ENCODE measurements around the gene ZNF674. TPM values are rescaled to one million over a fixed set of nuclear protein-coding genes. Genes with fewer than 3 reads are reported as not detected.

The ZNF674 gene
- 14.3 TPM for total RNA-seq

DNA sequence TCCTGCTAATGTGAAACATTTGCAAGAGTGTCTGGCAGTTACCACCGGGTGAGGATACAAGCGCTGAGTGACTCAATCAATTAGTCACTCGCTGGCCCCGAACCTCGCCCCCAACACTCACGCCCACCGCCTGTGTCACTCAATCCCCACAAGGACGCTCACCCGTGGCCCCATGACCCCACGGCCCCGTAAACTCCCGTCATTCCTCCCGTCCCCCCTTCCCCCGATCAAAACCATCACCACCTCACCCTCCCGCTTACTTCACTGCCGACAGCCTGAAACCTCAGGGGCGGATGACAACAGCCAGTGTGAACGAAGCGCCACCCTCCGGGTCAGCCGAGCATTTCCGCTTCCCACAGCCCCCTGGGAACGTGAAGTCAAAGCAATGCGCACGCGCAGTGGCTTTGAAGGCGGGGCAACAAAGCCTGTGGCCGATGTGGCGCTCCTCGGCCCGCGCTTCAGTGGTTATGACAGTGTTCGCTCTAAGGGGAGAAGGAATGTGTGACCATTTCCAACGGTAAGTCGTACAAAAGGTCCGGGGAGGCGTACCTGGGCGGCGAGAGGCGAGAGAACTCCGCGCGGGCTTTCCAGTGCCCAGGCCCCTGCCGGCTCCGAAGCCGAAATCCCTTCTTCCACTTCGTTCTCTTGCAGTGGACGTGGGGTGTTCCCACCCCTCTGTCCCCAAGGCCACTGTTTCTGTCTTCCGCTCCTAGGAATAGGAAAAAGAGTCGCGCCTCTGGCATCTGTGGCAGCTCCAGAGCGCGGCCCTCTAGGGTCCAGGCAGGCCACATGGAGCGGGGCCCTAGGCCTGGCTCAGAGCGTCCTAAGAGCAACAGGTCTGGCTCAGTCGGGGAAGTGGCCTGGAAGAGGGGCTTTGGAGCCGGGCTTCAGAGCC, at the start of gene ZNF674:
Gene ZNF674, minus strand, starts transcription at position 311 of the 895 bp plus-strand sequence. CDS start 3,334 bp downstream, outside the sequence.
- DNase-seq (ENCODE audit: low spot score in 2 of 2) (peak; percentile 56 to 71), FAIRE-seq (no peak)

DNA sequence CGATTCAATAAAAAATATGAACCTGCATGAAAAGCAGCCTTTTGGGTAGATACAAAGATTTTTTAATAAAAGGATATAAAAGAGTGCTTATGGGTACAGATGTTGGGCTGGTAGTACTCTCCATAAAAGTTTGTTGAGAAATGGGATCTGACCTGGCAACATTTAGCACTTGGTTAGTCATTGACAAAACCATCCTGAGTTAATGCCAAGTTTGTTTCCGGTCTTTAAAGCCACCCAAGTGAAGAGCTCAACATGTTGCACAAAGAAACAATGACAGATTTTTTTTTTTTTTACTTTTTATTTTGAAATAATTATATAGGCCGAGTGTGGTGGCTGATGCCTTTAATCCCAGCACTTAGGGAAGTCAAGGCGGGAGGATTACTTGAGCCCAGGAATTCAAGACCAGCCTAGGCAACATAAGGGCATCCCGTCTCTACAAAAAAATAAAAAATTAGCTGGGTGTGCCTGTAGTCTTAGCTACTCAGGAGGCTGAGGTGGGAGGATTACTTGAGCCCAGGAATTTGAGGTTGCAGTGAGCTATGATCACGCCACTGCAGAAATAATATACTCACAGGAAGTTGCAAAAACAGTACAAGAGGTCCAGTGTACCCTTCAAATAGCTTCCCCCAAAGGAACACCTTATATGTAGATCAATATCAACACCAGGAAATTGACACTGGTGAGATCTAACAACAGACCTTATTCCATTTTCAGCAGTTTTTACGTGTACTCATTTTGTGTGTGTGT, 44.9 kb upstream of the ZNF674 start:
- no peak for FAIRE-seq

DNA sequence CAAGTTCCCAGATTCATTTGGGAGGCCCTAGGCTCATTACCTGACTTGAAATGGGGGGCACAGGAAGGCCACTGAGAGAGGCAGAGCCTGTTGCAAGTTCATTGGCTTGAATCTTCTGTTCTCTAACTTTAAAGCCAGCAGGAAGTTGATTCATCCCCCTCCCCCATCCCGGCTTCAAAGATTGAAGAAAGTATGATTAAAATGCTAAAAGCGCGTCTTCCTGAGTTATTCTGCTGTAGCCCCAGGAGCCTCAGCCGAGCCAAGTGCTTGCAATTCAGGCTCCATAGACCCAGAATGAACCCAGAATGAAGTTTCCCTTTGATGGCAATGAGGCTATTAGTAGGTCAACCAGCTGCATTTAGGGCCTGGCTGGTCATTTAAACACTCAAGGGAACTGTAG, 43.0 kb upstream of the ZNF674 start:
- DNase-seq (ENCODE audit: low spot score in 2 of 2), result no peak
- no peak for FAIRE-seq

More for the DNA sequence above, 44.9 kb upstream of the ZNF674 start:
- no peak for DNase-seq (ENCODE audit: low spot score in 2 of 2)

DNA sequence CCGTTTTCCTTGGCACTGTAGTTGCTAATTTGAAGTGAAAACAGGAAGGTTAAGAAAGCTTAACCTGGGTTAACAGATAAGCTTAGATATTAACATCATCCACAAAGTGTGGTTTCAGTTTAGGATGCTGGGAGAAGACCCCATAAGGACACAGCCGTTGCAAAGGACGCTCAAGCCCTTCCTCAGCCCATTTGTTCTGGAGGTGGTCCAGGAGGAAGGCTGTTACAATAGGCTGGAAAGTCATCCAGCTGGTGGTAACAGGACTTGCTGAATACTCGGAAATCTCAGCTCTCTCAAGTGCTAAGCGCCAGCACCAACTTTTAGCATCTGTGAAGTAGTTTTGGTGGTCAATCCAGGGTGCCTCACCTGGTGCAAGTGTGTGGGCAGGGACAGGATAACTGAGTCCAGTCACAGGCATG, 42.5 kb upstream of the ZNF674 start:
- DNase-seq (ENCODE audit: low spot score in 2 of 2), result no peak
- no peak for FAIRE-seq

DNA sequence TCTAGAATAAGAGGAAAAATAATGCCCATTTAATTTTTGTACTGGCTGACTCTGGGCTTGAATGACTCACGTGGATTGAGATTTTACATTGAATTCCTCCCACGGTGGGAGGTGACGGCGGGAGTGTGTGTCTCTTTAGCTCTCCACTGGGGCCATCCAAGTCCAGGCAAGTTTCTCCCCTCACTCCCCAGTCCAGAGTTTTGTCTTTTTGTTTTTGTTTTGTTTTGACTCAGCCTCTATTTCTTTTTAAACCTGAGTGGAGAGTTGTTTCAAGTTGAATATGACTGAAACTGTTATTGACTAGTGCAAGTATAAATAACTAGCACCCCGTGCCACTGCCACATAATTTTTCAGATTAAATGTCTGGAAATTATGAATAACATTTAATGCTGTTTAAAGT, 41.9 kb upstream of the ZNF674 start:
- no peak for DNase-seq (ENCODE audit: low spot score in 2 of 2)
- FAIRE-seq, result no peak

DNA sequence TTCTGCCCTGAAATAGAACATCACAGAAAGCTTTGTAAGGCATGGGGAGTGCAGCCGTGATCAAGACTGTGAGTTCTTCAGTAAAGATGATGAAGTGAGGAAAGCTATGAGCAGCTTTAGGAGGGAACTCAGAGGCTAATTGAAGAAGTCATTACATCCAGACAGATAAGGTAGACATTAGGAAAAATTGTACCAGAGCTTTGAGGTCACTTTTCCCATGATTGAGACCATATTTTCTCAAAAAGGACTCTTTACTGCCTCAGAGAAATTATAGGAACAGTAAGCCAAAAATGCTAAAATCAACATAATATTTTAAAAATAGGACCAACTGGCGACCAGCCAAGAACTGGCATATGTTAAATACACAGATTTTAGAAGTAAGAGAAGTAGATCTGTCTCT, 39.5 kb upstream of the ZNF674 start:
- FAIRE-seq (no peak), DNase-seq (ENCODE audit: low spot score in 2 of 2) (no peak)

DNA sequence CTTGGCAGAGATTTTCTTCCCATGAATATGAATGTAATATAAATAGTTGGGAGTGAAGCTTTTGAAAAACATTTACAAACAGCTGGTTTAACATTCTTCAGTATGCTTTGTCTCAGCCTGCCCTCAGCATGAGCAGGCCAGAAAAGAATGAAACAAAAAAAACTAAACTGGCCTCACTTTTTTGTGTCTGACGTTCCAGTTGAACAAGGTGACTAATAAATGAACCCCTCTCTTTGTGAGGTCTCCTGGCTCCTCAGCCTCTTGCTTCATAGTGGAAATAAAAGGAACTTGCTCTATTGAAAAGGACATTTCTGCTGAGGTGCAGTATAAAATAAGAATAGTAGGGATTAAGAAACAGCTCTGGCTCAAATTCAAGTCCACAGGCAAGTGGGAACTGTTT, 37.7 kb upstream of the ZNF674 start:
- no peak for FAIRE-seq
- no peak for DNase-seq (ENCODE audit: low spot score in 2 of 2)

DNA sequence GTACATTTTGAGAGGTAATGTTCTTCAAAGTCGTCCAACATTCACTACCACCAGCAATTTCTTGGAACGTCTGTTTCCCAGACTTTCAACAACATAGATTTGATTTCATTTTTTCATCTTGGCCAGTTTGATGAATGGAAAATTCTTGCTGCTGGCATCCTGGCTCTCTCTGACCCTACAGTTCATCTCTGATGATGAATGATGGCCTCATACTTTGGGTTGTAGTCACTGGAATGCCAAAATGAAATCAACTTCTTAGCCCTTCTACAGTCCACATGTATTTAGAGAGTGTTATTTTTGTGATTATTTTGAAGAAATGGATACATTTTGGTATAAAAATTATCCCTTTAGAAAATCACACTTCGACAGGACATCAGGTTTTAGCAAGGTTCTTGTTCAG, 37.1 kb upstream of the ZNF674 start:
- no peak for FAIRE-seq

DNA sequence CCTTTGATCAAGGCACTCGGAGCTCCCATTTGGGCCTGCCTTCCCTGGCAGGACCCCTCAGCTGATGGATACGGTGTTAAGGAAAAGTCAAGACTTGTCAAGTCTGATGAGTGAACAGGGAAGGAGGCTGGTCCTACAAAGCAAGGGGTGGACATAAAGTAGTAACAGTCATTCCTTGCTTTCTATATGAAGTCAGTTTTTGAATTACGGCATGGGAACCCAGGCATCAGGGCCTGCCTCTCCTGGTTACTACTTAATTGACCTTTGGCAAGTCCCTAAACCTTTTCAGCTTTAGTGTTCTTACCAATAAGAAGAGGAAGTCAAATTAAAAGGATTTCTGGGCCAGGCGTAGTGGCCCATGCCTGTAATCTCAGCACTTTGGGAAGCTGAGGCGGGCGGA, 35.4 kb upstream of the ZNF674 start:
- FAIRE-seq, result no peak
- DNase-seq (ENCODE audit: low spot score in 2 of 2), result no peak

More for the DNA sequence above, 37.1 kb upstream of the ZNF674 start:
- no peak for DNase-seq (ENCODE audit: low spot score in 2 of 2)

DNA sequence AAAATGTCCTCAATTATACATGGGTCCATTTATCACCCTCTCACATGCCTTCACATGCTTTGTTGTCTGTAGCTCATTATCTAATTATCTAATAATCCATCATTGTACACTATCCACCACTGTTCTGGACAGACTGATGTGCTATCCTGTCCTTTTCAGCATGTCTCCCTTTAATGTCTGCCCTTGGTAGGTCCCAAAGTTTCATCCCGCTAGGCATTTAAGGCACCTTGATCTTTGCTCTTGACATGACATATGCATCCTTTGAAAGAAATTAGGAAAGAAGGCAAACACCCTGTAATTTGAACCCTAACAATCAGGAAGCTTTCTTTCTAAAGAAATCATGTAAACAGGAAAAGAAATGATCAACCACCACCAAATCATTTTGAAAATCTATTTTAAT, 34.0 kb upstream of the ZNF674 start:
- DNase-seq (ENCODE audit: low spot score in 2 of 2), result no peak
- FAIRE-seq, result no peak

DNA sequence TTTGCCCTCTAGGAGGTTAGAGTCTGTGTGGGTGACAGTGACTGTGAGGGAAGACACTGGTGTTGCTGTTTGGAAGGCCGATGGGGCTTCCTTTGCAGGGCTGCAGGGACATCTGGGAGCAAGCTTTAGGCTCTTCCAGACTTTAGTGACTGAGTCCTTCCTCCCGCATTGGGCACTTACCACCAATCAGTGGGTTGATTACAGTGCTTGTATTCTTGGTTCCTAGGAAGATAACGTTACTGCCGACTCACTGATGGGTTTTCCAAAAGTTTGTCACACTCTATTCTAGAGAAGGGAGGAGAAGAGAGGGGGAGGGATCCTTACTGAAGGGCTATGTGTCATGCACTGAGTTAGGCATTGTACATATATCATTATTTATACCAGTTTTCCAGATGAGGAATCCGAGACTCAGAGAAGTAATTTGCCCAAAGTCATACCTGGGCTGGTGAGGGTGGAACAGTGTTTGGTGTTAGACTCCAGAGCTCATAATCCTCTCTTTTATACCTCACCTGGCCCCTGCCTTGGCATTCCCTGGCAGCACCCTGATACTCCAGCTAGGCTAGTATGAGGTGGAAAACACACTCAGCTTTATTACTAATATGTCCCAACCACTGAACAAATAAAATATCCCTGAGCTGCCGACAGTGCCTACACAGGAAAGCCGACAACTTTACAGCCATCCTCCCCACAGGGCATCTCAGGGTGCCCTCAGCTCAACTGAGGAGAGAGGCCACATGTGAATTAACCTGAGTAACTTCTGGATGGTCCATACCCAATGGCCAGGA, 32.2 kb upstream of the ZNF674 start:
- no peak for FAIRE-seq
- no peak for DNase-seq (ENCODE audit: low spot score in 2 of 2)

DNA sequence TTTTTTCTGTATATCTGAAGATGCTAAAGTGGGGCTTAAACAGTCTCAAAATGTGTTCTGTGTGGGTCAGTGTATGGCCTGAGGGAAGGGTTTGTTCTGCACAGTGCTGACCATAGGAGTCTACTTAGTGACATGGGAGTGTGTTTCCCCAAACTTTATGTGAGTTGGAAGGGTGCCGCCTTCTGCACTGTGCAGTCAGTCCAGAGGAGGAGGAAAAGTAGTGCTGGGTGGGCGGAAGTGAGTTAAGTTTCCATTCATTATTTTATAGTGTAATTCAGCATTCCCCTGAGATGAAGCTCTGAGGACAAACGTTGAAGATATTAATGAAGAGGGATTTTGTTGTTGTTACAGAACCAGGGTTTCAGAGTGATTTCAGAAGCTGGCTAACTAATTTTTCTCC, 31.2 kb upstream of the ZNF674 start:
- DNase-seq (ENCODE audit: low spot score in 2 of 2) (no peak), FAIRE-seq (no peak)

DNA sequence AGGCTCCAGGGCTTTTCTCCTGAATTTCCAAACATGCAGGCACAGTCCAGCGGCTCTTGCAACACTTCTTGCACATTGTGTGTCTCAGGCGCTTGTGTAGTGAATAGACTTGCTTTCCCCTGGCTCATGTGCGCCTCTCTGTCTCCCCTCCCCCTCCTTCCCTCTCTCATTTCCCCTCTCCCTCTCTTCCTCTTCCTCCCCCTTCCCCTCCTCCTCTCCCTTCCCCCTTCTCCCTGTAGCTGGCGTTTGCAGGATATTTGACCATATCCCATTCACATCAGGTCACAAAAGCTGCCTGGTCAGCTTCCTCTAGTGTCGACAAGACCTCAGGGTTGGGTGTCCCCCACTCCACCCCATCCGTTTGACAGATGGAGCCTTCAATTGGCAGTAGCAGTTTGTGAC, 30.8 kb upstream of the ZNF674 start:
- FAIRE-seq (no peak), DNase-seq (ENCODE audit: low spot score in 2 of 2) (no peak)

DNA sequence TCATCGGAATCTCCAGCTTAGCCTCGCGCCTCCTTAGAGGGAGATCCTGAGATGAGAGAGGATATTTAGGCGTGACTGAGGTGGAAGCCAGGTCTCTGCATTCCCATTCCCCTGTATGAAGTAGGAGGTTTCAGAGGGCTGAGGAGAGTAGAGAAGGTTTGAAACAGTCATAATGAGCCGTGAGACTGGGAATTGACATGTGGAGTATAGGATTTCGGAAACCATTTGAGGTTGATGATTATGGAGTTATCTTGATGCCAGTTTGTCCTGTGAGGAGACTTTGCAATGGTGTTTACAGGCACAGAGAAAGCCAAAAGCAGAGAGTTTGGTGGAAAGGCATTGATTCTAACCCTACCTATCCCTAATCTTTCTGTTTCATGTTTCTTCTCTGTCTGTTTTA, 30.4 kb upstream of the ZNF674 start:
- no peak for DNase-seq (ENCODE audit: low spot score in 2 of 2)
- no peak for FAIRE-seq

DNA sequence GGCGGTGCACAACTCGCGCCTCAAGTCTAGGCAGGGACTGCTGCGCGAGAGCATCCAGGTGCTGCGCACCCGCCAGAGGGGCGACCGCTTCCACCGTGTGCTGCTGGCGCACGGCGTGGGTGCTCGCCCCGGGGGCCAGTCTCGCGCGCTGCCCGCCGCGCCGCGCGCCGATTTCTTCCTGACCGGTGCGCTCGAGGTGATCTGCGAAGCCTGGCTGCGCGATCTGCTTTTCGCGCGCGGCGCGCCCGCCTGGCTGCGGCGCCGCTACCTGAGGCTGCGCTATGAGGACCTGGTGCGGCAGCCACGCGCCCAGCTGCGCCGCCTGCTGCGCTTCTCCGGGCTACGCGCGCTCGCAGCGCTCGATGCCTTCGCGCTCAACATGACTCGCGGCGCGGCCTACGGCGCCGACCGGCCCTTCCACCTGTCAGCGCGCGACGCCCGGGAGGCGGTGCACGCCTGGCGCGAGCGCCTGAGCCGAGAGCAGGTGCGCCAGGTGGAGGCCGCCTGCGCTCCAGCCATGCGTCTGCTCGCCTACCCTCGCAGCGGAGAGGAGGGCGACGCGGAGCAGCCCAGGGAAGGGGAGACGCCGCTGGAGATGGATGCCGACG, 29.7 kb upstream of the ZNF674 start:
- DNase-seq (ENCODE audit: low spot score in 2 of 2) (no peak), FAIRE-seq (no peak)

DNA sequence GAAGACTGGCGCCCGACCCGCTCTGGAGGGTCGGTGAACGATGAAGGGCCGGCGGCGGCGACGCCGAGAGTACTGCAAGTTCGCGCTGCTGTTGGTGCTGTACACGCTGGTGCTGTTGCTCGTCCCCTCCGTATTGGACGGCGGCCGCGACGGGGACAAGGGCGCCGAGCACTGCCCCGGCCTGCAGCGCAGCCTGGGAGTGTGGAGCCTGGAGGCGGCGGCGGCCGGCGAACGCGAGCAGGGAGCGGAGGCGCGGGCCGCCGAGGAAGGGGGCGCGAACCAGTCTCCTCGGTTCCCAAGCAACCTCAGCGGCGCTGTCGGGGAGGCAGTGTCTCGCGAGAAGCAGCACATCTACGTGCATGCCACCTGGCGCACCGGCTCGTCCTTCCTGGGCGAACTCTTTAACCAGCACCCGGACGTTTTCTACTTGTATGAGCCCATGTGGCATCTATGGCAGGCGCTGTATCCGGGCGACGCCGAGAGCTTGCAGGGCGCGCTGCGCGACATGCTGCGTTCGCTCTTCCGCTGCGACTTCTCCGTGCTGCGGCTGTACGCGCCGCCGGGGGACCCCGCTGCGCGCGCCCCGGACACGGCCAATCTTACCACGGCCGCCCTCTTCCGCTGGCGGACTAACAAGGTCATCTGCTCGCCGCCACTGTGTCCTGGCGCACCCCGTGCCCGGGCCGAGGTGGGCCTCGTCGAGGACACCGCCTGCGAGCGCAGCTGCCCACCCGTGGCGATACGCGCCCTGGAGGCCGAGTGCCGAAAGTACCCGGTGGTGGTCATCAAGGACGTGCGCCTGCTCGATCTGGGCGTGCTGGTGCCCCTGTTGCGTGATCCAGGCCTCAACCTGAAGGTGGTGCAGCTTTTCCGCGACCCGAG, 28.9 kb upstream of the ZNF674 start:
- FAIRE-seq, result no peak
- no peak for DNase-seq (ENCODE audit: low spot score in 2 of 2)

DNA sequence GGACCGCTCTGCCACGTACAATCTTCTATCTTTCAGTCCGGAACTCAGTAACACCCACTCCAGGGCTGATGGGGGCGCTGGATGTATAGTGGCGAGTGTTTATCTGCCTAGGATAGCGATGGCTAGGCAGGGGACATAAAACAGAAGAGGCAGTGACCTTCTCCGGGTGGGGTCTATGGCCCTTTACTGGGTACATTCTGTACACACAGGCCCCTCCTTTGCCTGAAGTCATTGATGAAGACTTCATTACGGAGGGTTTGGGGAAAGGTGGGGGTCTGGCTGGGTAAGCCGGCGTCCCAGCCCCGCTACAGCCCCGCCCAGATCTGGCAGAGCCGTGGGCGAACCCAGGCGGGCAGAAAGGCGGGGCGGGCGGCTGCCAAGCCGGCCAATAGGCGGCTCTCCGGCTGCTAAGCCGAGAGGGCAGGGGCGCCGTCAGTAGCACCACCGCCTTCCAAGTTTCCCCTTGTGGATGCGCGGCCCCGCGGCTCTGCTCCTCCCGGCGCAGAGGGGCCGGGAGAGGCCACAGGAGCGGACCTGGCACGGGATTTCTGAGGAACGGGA, 28.2 kb upstream of the ZNF674 start, which contains the start of gene CHST7:
Gene CHST7, plus strand, starts transcription at position 435 of the 561 bp plus-strand sequence. CDS start 167 bp downstream, outside the sequence.
- peak; percentile 45 to 49 for DNase-seq (ENCODE audit: low spot score in 2 of 2)
- no peak for FAIRE-seq

DNA sequence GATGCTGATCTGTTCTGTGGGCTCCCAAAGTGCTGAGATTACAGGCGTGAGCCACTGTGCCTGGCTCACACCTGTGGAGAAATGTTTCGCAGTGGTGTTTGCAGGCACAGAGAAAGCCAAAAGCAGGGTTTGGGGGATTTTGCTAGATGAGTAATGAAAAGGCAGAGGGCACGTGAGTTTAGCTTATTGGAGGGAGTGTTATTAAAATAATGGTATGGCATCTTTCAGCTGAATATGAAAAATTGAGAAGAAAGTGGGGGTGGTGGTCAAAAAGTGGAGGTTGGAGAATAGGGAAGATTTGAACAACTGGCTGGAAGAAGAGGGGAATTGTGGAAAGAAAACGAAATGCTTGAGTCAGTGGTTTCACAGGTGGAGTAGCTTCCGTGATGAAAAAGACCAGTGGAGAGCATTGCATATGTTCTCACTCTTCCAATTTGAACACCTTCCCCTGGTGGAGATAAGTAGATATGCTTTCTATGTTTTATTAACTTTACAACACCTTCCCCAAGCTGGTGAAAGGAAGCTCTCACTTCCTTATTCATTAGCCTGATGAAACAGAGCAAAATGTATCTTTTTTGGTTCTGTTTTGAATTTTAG, 27.2 kb upstream of the ZNF674 start:
- FAIRE-seq, result no peak
- DNase-seq (ENCODE audit: low spot score in 2 of 2), result no peak

Measured in frontal cortex (tissue), 4 donors.